ENCODE data around the gene SLC25A34.

SLC25A34 gene

DNA sequence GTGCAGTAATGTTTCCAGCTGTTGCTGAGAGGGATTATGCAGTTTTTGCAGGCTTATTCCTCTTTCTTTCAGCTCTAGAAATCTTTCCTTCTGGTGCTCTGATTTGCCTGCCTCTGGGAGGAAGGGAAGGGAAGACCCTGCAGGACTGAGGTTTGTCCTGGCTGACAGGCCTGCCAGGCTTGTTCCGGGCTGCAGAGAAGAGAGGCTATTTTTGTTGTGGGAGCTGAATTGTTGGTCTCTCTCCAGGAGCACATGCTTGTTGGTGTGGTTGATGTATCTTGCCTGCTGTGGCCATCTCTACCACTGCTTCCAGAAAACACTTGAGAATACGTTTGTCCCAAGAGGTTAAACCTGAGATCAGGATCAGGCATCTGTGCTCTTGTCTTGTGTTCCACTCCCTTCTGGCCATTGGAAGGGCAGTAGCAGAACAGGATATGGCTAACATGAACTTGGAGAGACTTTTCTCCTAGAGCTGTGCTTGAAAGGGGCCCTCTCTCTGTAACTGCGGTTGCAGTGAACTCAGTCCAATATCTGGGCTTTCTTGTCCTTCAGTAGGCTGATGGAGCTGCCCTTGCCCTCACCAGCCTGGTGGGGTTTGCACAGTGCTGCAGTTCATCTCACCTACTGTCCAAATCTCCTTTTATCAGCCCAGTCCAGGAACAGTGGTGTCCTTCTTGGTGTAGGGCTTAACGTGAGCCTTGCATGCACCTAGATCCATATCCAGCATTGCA lies 21.5 kb upstream of the SLC25A34 start:
- no peak for DNase-seq (ENCODE audit: low spot score)

DNA sequence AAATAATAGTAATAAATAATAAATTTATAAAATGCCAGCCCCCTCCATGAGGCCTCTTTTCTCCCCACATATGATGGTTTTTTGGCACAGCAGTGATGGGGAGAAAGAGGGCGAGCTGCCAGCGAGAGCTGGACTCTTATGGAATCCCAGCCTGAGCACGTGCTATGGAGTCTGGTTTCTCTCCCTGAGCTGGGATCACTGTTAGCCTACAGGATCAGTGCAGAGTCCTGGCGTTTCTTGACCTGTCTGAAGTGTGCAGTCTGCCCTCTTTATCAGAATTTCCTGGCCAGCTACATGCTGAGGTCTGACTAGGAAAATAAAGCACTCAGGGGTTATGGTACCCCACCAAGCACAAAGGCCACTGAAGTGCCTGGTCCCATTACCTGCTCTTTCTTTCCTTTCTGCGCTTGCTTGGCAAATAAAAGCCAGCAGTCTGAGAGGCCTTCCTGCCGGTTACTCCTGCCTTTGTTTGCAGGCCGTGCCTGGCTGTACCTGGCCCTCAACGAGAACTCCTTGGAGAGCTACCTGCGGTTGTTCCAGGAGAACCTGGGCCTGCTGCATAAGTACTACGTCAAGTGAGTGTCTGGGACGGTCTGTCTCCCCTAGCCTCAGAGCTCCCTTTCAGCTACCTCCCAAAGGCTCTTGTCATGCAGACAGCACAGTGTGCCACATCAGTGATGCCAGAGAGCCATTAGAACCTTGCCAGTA lies 18.5 kb upstream of the SLC25A34 start:
- no peak for DNase-seq (ENCODE audit: low spot score)

DNA sequence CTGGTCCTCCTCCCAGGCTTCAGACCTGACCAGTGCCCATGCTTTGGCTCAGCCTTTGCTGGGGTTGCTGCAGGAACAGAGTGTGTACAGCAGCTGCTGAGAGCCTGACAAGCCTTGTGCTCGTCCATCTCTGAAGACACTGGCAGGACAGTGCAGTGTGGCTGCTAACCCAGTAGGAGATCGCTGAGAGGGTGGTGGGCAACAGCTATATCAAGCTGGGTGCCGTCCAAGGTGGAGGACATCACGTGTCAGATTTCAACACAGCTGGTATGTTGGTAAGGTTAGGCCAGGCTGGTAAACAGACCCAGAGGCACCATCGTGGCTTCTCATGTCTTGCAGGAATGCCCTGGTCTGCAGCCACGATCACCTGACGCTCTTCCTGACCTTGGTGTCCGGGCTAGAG lies 17.9 kb upstream of the SLC25A34 start:
- no peak for DNase-seq (ENCODE audit: low spot score)

DNA sequence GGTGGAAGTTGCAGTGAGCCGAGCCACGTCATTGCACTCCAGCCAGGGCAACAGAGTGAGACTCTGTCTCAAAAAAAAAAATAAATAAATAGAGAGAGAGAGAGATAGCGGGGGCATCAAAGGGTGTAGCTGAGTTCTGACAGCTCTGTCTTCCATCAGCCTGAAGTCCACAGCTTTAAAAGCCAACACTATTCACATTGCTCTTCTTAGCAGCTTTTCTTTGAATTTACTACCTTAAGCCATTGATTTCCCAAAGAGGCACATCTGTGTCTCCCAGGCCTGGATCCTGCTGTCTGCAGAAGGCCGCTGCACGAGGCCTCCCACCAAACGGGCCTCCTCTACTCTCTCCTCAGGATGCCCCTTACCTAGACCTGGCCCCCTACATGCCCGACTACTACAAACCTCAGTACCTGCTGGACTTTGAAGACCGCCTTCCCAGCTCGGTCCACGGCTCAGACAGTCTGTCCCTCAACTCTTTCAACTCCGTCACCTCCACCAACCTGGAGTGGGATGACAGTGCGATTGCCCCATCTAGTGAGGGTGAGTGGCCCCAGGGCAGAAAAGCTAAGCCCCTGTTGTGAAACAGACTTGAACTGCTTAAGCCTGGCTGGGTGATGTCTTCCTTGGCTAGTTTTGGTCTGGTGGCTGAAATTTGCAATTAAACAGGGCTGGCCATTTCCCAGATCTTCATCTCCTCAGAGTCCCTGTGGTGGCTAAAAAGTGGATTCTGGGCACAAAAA lies 16.5 kb upstream of the SLC25A34 start:
- no peak for DNase-seq (ENCODE audit: low spot score)

DNA sequence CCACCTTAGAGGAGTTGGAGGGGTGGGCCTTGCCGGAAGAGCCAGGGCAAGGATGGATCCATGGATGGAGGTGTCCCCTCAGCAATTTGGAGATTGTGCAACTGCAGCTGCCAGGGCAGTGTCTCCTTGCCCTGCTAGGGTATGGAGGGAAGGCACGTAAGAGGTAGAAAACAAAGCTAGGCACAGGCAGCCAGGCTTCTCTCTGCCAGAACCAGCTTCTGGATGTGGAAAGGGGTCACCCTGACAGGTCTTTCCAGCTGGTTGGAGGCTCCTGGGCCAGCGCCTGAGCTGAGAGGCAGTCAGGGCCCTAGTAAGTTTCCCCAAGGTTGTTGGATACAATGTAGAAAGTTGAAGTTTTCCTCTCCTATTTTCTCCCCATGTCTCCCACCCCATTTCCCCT lies 15.2 kb upstream of the SLC25A34 start:
- DNase-seq (ENCODE audit: low spot score), result no peak

DNA sequence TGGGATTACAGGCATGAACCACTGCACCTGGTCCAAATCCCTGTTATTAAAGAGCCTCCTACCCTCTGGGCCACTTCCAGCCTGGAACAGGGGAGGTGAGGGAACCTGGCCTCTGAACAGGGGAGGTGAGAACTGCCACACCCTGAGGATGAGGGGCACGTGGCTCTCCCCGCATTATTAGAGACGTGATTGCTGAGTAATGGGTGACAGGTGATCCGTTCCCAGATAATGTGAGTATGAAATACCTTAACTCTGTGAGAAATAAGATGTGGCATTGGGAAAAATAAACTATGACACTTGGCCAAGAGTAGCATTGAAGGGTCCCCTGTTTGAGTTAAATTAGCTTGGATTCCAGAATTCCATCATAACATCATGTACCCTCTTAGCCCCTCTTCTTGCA lies 13.6 kb upstream of the SLC25A34 start:
- DNase-seq (ENCODE audit: low spot score), result no peak

DNA sequence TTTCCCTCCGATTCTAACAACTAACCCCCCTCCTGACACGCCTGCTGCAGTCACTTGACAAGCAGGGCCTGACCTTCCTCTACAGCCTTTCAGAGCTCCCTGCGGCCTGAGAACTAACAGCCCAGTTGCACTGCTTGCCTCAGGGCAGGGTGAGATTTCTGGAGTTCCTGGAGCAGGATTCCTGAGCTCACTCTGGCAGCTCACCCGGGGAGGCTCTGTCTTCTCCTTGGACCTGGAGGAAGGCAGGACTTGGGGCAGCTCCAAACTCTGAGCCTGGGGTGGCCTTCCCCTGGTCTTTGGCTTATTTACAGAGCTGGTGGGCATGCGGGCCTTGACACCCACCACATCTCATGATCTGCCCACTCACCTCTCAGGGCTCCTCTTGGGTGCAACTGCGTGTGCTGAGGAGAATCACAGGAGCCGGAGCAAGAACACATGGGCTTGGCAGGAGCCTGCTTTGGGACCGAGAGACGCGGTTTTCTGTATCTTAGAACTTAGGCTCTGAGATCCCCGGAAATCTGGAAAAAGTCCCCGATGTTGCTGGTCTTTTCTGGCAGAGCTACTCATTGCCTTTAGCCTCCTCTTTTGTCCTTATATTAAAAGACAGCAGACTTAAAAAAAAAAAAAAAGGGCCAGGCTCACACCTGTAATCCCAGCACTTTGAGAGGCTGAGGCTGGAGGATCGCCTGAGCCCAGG lies 13.1 kb upstream of the SLC25A34 start:
- no peak for DNase-seq (ENCODE audit: low spot score)

DNA sequence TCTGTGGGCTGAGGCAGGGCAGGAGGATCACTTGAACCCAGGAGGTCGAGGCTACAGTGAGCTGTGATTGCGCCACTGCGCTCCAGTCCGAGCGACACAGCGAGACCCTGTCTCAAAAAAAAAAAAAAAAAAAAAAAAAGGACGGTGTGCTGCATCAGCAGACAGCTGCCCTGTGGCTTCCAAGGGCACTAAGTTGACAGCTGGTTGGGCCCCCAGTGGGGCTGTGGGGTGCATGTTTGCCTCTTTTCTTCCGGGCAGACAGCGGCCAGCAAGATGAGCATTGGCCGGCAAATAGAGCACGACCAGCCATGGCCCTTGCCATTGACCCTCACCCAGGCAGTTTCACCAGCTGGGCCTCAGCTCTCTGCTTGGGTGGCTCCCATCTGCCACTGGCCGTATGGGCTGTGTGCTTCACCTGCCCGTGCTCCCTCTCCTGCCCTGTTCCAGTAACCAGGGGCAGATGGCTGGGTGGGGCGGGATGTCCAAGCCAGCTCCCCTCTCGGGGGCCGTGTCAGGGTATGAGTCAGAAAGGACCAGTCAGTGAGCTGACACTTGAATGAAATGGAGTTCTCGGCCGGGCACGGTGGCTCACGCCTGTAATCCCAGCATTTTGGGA lies 12.3 kb upstream of the SLC25A34 start:
- DNase-seq (ENCODE audit: low spot score), result no peak

DNA sequence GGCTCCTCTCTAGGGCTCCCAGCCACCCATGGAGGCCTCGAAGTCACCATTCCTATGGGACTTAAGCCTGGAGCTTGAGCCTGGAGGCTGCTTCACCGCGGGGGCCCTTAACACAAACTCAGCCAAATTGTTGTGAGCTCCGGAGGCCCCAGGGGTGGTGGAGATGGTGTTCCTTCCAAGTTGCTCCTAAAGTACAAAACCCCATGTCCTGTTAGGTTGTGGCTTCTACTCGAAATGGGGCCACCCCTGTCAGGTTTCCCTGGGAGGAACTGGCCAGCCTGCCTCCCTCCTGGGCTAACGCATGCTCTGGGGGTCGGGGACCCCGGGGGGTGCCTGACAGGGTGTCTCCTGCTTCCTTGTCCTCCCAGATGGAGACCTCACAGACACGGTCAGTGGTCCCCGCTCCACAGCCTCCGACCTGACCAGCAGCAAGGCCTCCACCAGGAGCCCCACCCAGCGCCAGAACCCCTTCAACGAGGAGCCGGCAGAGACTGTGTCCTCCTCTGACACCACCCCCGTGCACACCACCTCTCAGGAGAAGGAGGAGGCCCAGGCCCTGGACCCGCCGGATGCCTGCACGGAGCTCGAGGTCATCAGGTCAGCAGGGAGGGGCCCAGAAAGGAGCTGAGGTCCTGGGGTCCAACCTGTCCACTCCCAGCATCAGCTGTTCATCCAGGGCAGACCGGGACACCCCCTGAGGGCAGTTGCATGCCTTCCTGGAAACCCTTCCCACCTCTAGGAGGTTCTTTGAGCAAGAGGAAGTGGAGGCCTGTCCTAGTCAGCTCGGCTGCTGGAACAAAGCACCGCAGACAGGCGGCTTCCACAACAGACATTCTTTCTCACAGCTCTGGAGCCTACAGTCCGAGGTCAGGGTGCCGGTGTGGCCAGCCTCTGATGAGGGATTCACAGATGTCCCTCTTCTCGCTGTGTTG lies 10.8 kb upstream of the SLC25A34 start:
- DNase-seq (ENCODE audit: low spot score), result no peak

DNA sequence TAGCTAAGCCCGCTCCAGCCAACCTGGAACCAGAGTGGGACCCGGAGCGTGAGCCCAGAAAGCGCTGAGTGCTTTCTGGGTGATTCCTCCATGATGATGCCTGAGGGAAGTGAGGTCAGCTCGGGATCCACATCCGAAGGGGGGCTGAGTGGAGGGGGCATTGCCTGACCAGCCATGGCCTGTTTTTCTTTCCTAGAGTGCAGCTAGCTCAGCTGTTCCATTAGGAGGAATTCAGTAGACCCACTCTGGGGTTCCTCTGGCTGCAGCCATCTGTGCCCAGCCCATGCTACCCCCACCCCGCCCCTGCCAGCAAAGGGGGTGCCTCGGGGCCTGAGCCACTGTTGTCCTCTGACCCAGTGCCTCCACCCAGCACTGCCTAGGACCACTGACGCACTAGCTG lies 9.6 kb upstream of the SLC25A34 start:
- DNase-seq (ENCODE audit: low spot score), result no peak

DNA sequence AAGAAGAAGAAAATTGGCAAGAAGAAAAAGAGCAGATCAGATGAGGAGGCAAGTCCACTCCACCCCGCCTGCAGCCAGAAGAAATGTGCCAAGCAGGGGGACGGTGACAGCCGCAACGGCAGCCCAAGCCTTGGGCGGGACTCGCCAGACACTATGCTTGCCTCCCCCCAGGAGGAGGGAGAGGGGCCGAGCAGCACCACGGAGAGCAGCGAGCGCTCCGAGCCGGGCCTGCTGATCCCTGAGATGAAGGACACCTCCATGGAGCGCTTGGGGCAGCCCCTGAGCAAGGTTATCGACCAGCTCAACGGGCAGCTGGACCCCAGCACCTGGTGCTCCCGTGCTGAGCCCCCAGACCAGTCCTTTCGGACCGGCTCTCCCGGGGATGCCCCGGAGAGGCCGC lies 9.0 kb upstream of the SLC25A34 start:
- DNase-seq (ENCODE audit: low spot score), result no peak

DNA sequence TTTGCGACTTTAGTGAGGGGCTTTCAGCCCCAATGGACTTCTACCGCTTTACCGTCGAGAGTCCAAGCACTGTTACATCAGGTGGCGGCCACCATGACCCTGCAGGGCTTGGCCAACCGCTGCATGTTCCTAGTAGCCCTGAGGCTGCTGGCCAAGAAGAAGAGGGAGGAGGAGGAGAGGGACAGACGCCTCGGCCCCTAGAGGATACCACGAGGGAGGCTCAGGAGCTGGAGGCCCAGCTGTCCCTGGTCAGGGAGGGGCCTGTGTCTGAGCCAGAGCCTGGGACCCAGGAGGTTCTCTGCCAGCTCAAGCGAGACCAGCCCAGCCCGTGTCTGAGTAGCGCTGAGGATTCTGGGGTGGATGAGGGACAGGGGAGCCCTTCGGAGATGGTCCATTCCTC lies 8.6 kb upstream of the SLC25A34 start:
- no peak for DNase-seq (ENCODE audit: low spot score)

DNA sequence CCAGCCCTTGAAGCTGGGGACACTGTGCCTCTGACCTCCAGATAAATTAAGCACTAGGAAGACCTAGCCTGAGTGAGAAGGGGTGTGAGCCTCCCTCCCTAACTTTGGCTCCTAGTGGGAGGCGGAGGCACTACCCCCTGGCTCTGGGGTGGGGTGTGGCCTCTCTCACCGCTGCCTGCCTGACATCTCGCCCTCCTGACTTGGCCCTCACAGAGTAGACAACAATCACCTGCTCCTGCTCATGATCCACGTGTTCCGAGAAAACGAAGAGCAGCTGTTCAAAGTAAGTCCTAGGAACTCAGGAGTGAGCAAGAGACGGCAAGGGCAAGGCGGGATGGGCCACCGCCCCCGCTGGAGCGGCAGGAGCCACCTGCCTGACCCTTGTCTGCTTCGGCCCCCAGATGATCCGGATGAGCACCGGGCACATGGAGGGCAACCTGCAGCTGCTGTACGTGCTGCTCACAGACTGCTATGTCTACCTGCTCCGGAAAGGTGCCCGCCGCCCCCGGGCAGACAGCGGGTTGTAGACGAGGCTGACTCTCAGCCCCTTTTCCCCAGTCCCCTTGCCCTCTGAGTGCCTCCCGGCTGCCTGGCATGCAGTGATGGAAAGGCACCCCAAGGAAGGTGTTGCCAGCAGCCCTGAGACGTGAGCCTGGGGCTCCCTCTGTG lies 8.1 kb upstream of the SLC25A34 start:
- DNase-seq (ENCODE audit: low spot score), result no peak

DNA sequence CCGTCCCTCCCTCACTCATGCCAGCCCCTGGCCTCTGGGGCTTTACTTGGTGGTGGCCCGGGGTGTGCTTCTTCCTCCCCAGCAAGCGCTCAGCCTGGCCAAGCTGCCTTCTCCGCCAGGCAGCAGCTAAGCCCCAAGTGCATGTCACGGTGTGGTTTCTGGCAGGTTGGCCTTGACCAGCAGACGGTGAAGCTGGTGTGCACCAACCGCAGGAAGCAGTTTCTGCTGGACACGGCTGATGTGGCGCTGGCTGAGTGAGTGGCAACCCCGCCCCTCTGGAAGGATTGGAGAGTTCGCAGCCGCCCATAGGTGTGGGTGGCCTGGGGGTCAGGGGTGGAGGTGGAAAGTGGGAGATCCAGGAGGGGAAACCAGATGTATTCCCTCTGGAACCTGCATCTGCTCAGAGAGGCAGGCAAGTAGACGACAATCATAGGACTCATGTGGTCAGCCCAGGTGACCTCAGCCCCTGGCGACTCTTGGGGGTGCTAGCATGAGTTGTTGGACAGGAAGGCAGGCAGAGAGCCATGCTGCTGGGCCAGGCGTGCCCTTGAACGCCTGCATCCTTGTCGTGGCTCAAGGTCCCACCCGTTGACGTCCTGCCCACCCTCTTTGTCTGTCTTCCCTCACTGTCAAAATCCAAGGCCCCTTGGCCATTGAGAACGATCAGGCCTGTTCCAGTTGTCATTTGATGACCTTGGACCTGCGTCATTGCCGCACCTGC lies 7.0 kb upstream of the SLC25A34 start:
- no peak for DNase-seq (ENCODE audit: low spot score)

DNA sequence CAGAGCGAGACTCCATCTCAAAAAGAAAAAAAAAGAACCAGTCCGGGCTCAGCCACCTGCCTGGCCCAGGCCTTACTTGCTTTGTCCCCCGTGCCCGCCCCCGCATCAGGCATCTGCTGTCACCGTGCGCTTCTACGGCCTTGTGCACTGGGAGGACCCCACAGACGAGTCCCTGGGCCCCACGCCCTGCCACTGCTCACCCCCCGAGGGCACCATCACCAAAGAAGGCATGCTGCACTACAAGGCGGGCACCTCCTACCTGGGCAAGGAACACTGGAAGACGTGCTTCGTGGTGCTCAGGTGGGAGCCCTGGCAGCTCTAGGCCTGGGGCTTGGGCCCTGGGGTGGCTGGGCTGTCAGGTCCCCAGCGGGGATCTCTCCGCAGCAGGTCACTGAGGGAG lies 5.6 kb upstream of the SLC25A34 start:
- no peak for DNase-seq (ENCODE audit: low spot score)

DNA sequence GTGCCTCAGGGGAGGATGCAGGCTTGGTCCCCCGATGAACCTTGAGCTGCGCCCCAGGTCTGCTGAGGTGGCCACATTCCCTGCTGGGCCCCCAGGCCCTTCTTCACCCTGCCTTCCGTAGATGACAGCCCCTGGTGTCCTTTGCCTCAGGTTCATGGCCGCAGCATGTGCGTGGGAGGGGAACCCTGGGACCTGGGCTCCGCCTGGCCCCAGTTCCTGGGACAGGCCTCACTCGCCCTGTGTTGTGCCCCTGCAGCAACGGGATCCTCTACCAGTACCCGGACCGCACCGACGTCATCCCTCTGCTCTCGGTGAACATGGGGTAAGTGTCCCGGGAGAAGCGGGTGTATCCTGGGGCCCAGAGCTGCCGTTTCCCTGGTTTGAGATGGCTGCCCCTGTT lies 5.1 kb upstream of the SLC25A34 start:
- DNase-seq (ENCODE audit: low spot score), result no peak

DNA sequence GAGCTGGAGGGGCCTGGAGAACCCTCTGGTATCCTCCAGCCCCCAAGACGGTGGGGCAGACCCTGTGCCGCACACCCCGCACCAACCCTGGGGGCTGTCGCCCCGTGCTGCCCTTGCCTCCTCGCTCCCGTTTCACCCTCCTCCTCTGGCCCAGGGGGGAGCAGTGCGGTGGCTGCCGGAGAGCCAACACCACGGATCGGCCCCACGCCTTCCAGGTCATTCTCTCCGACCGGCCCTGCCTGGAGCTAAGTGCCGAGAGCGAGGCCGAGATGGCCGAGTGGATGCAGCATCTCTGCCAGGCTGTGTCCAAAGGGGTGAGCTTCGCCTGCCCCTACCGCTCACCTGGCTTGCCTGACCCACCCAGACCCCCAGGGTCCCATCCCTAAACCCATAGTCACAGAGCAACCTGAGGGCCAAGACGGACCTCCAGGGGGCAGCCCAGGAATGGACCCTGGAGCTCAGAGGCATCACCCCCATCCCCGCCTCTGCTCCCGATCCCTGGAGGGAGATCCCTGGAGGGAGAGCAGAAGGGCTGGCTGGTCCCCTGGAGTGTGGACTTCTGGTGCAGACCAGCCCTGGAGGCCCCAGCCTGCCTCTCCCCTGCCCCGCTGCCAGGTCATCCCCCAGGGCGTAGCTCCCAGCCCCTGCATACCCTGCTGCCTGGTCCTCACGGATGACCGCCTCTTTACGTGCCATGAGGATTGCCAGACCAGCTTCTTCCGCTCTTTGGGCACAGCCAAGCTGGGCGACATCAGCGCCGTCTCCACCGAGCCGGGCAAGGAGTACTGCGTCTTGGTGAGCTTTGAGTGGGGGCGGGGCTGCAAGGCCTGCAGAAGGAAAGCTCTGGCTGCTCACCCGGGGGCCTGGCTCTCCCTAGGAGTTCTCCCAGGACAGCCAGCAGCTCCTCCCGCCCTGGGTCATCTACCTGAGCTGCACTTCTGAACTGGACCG lies 4.0 kb upstream of the SLC25A34 start:
- no peak for DNase-seq (ENCODE audit: low spot score)

DNA sequence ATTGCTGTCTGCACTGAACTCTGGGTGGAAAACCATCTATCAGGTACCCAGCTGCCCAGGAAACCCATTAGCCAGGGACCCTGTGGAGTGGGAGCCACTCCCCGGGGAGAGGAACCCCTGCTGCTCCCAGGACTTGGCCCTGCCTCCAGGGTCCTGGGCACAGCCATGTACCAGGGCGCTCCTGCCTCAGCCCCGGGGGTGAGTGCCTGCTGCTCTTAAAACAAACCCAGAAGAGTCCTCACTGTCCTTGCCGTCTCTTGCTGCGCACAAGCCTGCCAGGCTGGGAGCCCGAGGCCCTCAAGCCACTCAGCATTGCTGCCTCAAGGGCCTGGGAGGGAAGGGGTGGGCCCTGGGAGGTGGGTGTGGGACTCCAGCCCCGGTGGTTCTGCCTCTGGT lies 3.4 kb upstream of the SLC25A34 start:
- no peak for DNase-seq (ENCODE audit: low spot score)
